Neural cell (in vitro differentiated cells): Measurements from ENCODE around the gene SLC25A34.

ENCODE experiments used
- CTCF ChIP-seq: fragments of 450-650 bp; IDR thresholded peaks from 2 replicates; pipeline ENCODE4 v1.5.1; 2014; ENCODE audit warnings: antibody characterized with exemption, mild to moderate bottlenecking, moderate library complexity; ENCODE audit not compliant: poor library complexity, severe bottlenecking
- EP300 ChIP-seq: fragments of 450-650 bp; conservative IDR thresholded peaks from 2 replicates; pipeline ENCODE4 v1.6.1; 2014; ENCODE audit warnings: antibody characterized with exemption, mild to moderate bottlenecking, moderate library complexity; ENCODE audit not compliant: poor library complexity, severe bottlenecking
- EZH2 ChIP-seq: fragments of 200-600, 300-800 bp; shearing (Covaris generic), sonication (generic); IDR thresholded peaks from 2 replicates; pipeline ENCODE4 v1.6.1; 2014; ENCODE audit warnings: antibody characterized with exemption, low read length, borderline replicate concordance, mild to moderate bottlenecking; ENCODE audit not compliant: insufficient read depth, poor library complexity, severe bottlenecking
- MXI1 ChIP-seq: fragments of 450-650 bp; conservative IDR thresholded peaks from 2 replicates; pipeline ENCODE4 v1.6.1; 2014; ENCODE audit warnings: antibody characterized with exemption, mild to moderate bottlenecking; ENCODE audit not compliant: poor library complexity, severe bottlenecking
- POLR2AphosphoS5 ChIP-seq: IDR thresholded peaks from 2 replicates; pipeline ENCODE4 v1.6.1; 2012
- RAD21 ChIP-seq: fragments of 450-650 bp; conservative IDR thresholded peaks from 2 replicates; pipeline ENCODE4 v1.6.1; 2014; ENCODE audit warnings: antibody characterized with exemption, mild to moderate bottlenecking, moderate library complexity

GRCh38 chr1:15767941-15768340, 31.9 kb downstream of the SLC25A34 start:
- TF ChIP-seq RAD21 = no peak
- TF ChIP-seq CTCF = no peak
- no peak for TF ChIP-seq POLR2AphosphoS5
- TF ChIP-seq EP300 = no peak
- no peak for TF ChIP-seq MXI1
- TF ChIP-seq EZH2 = no peak
